IPS DF 6.9 (cell line): ENCODE results near the gene AOPEP.

Experiments
- DNase-seq: peaks from one replicate; pipeline ENCODE4 v3.0.0-alpha.2; 2013; ENCODE audit warnings: low read depth, low spot score
- H3K27ac ChIP-seq: one replicate; pipeline ENCODE4 v1.5.1; 2013; ENCODE audit warnings: low read length, control low read depth
- H3K27me3 ChIP-seq: 2 replicates; pipeline ENCODE4 v1.6.1; 2013; ENCODE audit warnings: mild to moderate bottlenecking, low read length; ENCODE audit not compliant: control insufficient read depth, insufficient read depth
- H3K36me3 ChIP-seq: 2 replicates; pipeline ENCODE4 v1.6.1; 2013; ENCODE audit warnings: low read length; ENCODE audit not compliant: control insufficient read depth, insufficient read depth
- H3K4me1 ChIP-seq: 2 replicates; pipeline ENCODE4 v1.6.1; 2013; ENCODE audit warnings: low read length; ENCODE audit not compliant: control insufficient read depth, insufficient read depth
- H3K4me3 ChIP-seq: 2 replicates; pipeline ENCODE4 v1.5.1; 2013; ENCODE audit warnings: mild to moderate bottlenecking, low read length
- H3K9me3 ChIP-seq: 2 replicates; pipeline ENCODE4 v1.6.1; 2013; ENCODE audit warnings: low read length, inconsistent platforms; ENCODE audit not compliant: control insufficient read depth, insufficient read depth
- WGBS: extraction: QIAGEN DNeasy Blood & Tissue Kit; methylation state at CpG from one replicate; pipeline ENCODE4 v1.1.7; 2013; ENCODE audit warnings: mixed read lengths, missing lambda C conversion rate; ENCODE audit not compliant: insufficient read length, insufficient coverage; 5-methylcytosine and 5-hydroxymethylcytosine counted together

The AOPEP gene

GRCh38 chr9:94778013-94778412, 51.5 kb downstream of the AOPEP start:
- H3K36me3 ChIP-seq, result no peaks in the 10 kb centered on the region
- H3K27ac ChIP-seq, result no peak overlapping the region
- no peak overlapping the region for H3K4me3 ChIP-seq
- no peaks in the 10 kb centered on the region for H3K4me1 ChIP-seq
- no CpG with 5 or more reads among the region's 4 CpGs for WGBS
- no peaks in the 10 kb centered on the region for H3K27me3 ChIP-seq
- no peak for DNase-seq
- no peaks in the 10 kb centered on the region for H3K9me3 ChIP-seq

GRCh38 chr9:94779031-94779430, 52.5 kb downstream of the AOPEP start:
- Histone ChIP-seq H3K36me3 (no peaks in the 10 kb centered on the region), H3K4me3 (no peak overlapping the region), H3K27me3 (no peaks in the 10 kb centered on the region), H3K9me3 (no peaks in the 10 kb centered on the region), H3K27ac (no peak overlapping the region), H3K4me1 (peaks cover 1% of the 10 kb centered on the region; the same call in 1 of the 2 replicates)
- no peak for DNase-seq
- no CpG with 5 or more reads among the region's 2 CpGs for WGBS

GRCh38 chr9:94779693-94780290, 53.3 kb downstream of the AOPEP start:
- WGBS, result no CpG with 5 or more reads among the region's 4 CpGs
- Histone ChIP-seq H3K27me3 (no peaks in the 10 kb centered on the region), H3K36me3 (no peaks in the 10 kb centered on the region), H3K9me3 (no peaks in the 10 kb centered on the region), H3K4me1 (peaks cover 1% of the 10 kb centered on the region; the same call in 1 of the 2 replicates), H3K4me3 (no peak overlapping the region), H3K27ac (no peak overlapping the region)
- no peak for DNase-seq

GRCh38 chr9:94780516-94780950, 54.0 kb downstream of the AOPEP start:
- Histone ChIP-seq H3K4me3 (no peak overlapping the region), H3K27ac (no peak overlapping the region), H3K9me3 (no peaks in the 10 kb centered on the region), H3K36me3 (no peaks in the 10 kb centered on the region), H3K4me1 (peaks cover 3% of the 10 kb centered on the region; the same call in 1 of the 2 replicates), H3K27me3 (no peaks in the 10 kb centered on the region)
- no CpG with 5 or more reads among the region's 5 CpGs for WGBS
- DNase-seq, result no peak

GRCh38 chr9:94782355-94783101, 56.0 kb downstream of the AOPEP start:
- Histone ChIP-seq H3K27ac (no peak overlapping the region), H3K4me1 (peaks cover 3% of the 10 kb centered on the region; the same call in 1 of the 2 replicates), H3K4me3 (no peak overlapping the region), H3K9me3 (no peaks in the 10 kb centered on the region), H3K36me3 (no peaks in the 10 kb centered on the region), H3K27me3 (no peaks in the 10 kb centered on the region)
- no CpG with 5 or more reads among the region's 6 CpGs for WGBS
- no peak for DNase-seq

GRCh38 chr9:94783102-94783682, 56.7 kb downstream of the AOPEP start:
- Histone ChIP-seq H3K27me3 (no peaks in the 10 kb centered on the region), H3K4me1 (peaks cover 3% of the 10 kb centered on the region; the same call in 1 of the 2 replicates), H3K27ac (no peak overlapping the region), H3K36me3 (no peaks in the 10 kb centered on the region), H3K9me3 (no peaks in the 10 kb centered on the region), H3K4me3 (no peak overlapping the region)
- no CpG with 5 or more reads among the region's 14 CpGs for WGBS
- DNase-seq, result peak; percentile 58

GRCh38 chr9:94783928-94784327, 57.4 kb downstream of the AOPEP start:
- H3K27ac ChIP-seq, result no peak overlapping the region
- H3K27me3 ChIP-seq, result no peaks in the 10 kb centered on the region
- H3K4me1 ChIP-seq, result peaks cover 3% of the 10 kb centered on the region; the same call in 1 of the 2 replicates
- no peaks in the 10 kb centered on the region for H3K9me3 ChIP-seq
- no peak for DNase-seq
- no peak overlapping the region for H3K4me3 ChIP-seq
- WGBS, result no CpG with 5 or more reads among the region's 2 CpGs
- H3K36me3 ChIP-seq, result no peaks in the 10 kb centered on the region

GRCh38 chr9:94785215-94786169, 59.0 kb downstream of the AOPEP start:
- H3K9me3 ChIP-seq, result no peaks in the 10 kb centered on the region
- no peaks in the 10 kb centered on the region for H3K27me3 ChIP-seq
- H3K27ac ChIP-seq, result no peak overlapping the region
- DNase-seq, result no peak
- H3K4me3 ChIP-seq, result no peak overlapping the region
- no CpG with 5 or more reads among the region's 10 CpGs for WGBS
- no peaks in the 10 kb centered on the region for H3K36me3 ChIP-seq
- peaks cover 3% of the 10 kb centered on the region; the same call in 1 of the 2 replicates for H3K4me1 ChIP-seq

- Histone ChIP-seq H3K27ac (no peak overlapping the region), H3K36me3 (no peaks in the 10 kb centered on the region), H3K27me3 (no peaks in the 10 kb centered on the region), H3K4me1 (peaks cover 3% of the 10 kb centered on the region; the same call in 1 of the 2 replicates), H3K4me3 (no peak overlapping the region), H3K9me3 (no peaks in the 10 kb centered on the region)
- DNase-seq, result no peak
- no CpG with 5 or more reads among the region's 3 CpGs for WGBS
These were observed 60.1 kb downstream of the AOPEP start for GRCh38 chr9:94786586-94786985.

GRCh38 chr9:94787266-94787665, 60.8 kb downstream of the AOPEP start:
- H3K36me3 ChIP-seq, result no peaks in the 10 kb centered on the region
- no peak overlapping the region for H3K27ac ChIP-seq
- no peaks in the 10 kb centered on the region for H3K27me3 ChIP-seq
- no peak overlapping the region for H3K4me3 ChIP-seq
- DNase-seq, result no peak
- WGBS, result no CpG with 5 or more reads among the region's 6 CpGs
- H3K4me1 ChIP-seq, result peaks cover 3% of the 10 kb centered on the region; the same call in 1 of the 2 replicates
- H3K9me3 ChIP-seq, result no peaks in the 10 kb centered on the region
